ENCODE measurements around the gene KCTD8. TPM values are rescaled to one million over a fixed set of nuclear protein-coding genes. Genes with fewer than 3 reads are reported as not detected.

The KCTD8 gene
- total and polyA plus RNA-seq, 2 donors (not counting 3 experiments of a cell fraction or from before 2014, with no cell fraction given): 0.36 to 0.80 TPM

DNA sequence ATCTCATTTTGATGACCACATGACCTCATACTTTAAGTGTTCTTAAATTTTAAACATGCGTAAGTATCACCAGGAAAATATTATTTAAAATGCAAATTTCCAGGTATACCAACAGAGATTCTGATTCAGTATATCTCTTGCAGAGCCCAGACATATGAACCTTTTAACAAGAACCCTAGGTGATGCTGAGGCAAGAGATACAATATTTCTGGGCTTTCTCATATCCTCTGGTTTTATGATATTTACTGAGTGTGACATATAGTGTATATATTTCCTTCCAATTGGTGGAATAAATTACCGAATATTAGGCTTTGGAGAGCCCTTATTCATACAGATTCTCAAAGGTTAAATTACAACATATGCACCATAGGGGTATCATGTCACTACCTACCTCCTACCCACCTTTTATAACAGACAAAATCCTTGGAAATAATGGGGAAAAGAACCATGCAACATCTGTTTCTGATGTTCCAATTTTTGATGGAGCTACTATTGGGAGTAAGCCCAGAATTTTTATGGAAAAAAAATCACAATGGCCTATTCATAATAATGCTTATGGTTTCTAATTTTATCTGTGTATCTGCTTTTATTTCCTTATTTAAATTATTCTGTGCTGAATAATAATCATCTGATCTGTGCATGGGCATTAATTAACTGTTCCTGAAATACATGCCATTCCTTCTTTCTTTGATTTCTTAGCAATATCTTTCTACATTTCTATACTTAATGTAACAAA lies 27.1 kb downstream of the KCTD8 start:
- DNase-seq (ENCODE audit: low read depth, low spot score) (no peak), FAIRE-seq (no peak)
- dilution Hi-C loops (cut with MboI; ENCODE audit: extremely low pct_ligation_motif_present, low sequenced_read_pairs): no loop called here
- no peaks in the 10 kb centered on the region for H3K9me3 ChIP-seq (replicated peaks; ENCODE audit: control insufficient read depth, insufficient read depth, low read length)
- H3K36me3 ChIP-seq (ENCODE audit: control insufficient read depth in 2 of 2, extremely low read depth in 1 of 2, insufficient read depth in 2 of 2, low read length in 2 of 2): no peaks in the 10 kb centered on the region
- H3K4me3 ChIP-seq (replicated peaks in 1 of 3; ENCODE audit: insufficient read depth in 1 of 3, low read depth in 1 of 3, low read length in 3 of 3): no peak overlapping the region
- TF ChIP-seq FOS (IDR thresholded peaks at IDR 0.05; ENCODE audit: borderline replicate concordance, insufficient read depth, low read length): no peak
- no peak for TF ChIP-seq GATA2 (IDR thresholded peaks at IDR 0.05; ENCODE audit: insufficient read depth, insufficient read length, low read depth, low read length)
- TF ChIP-seq JUN (IDR thresholded peaks at IDR 0.05; ENCODE audit: borderline replicate concordance, insufficient read depth, insufficient read length, low read depth): no peak
- TF ChIP-seq, protein P1, sequence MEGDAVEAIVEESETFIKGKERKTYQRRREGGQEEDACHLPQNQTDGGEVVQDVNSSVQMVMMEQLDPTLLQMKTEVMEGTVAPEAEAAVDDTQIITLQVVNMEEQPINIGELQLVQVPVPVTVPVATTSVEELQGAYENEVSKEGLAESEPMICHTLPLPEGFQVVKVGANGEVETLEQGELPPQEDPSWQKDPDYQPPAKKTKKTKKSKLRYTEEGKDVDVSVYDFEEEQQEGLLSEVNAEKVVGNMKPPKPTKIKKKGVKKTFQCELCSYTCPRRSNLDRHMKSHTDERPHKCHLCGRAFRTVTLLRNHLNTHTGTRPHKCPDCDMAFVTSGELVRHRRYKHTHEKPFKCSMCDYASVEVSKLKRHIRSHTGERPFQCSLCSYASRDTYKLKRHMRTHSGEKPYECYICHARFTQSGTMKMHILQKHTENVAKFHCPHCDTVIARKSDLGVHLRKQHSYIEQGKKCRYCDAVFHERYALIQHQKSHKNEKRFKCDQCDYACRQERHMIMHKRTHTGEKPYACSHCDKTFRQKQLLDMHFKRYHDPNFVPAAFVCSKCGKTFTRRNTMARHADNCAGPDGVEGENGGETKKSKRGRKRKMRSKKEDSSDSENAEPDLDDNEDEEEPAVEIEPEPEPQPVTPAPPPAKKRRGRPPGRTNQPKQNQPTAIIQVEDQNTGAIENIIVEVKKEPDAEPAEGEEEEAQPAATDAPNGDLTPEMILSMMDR (IDR thresholded peaks at IDR 0.05; ENCODE audit: extremely low read depth in 1 of 2, insufficient read depth in 1 of 2, low read depth in 1 of 2, low read length in 2 of 2): no peak
- TF ChIP-seq POLR2AphosphoS5 (IDR thresholded peaks at IDR 0.05; ENCODE audit: insufficient read depth, low read depth, low read length): no peak
- no peak for TF ChIP-seq EZH2 (IDR thresholded peaks at IDR 0.05; ENCODE audit: borderline replicate concordance, low read depth, low read length, severe bottlenecking)
- no peak for TF ChIP-seq POLR2A (IDR thresholded peaks at IDR 0.05; ENCODE audit: low read depth, low read length)
- TF ChIP-seq, protein P2, sequence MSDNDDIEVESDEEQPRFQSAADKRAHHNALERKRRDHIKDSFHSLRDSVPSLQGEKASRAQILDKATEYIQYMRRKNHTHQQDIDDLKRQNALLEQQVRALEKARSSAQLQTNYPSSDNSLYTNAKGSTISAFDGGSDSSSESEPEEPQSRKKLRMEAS (IDR thresholded peaks at IDR 0.05; ENCODE audit: insufficient read depth, insufficient read length): no peak
- TF ChIP-seq MYC (IDR thresholded peaks at IDR 0.05; ENCODE audit: low read depth, low read length): no peak
- no peak overlapping the region for H3K9ac ChIP-seq (replicated peaks; ENCODE audit: extremely low read depth, insufficient read depth, low read length)
- H3K4me2 ChIP-seq (ENCODE audit: insufficient read depth, low read length): no peak overlapping the region
- no peaks in the 10 kb centered on the region for H3K4me1 ChIP-seq (ENCODE audit: control insufficient read depth, extremely low read depth, insufficient read depth, low read length)
- no TSS peak for BruUV-seq (replicated peaks)
- ChIA-PET CTCF (interaction anchor here (1.0 kb wide), 1 partner anchor 645 kb away, joined by 3 read pairs; no protein-coding TSS in a partner anchor), POLR2A (no interaction called here)
- no peak overlapping the region for H2AFZ ChIP-seq (ENCODE audit: low read depth, low read length)
- H4K20me1 ChIP-seq (replicated peaks; ENCODE audit: control insufficient read depth, extremely low read depth, insufficient read depth, low read length): no peaks in the 10 kb centered on the region
- intact Hi-C loops (cut with micrococcal nuclease): no loop called here
- no peaks in the 10 kb centered on the region for H3K27me3 ChIP-seq (ENCODE audit: control insufficient read depth in 2 of 2, insufficient read depth in 2 of 2, low read length in 2 of 2)
- no peak overlapping the region for H3K27ac ChIP-seq (ENCODE audit: insufficient read depth, low read depth, low read length)
- H3K79me2 ChIP-seq (ENCODE audit: control insufficient read depth, insufficient read depth, low read length): no peaks in the 10 kb centered on the region
- no peaks in the 10 kb centered on the region for H3K9me1 ChIP-seq (replicated peaks; ENCODE audit: control insufficient read depth, extremely low read depth, insufficient read depth, low read length)
